A549 (cell line): ENCODE data around the gene ABCA4. TPM values are rescaled to one million over a fixed set of nuclear protein-coding genes. Genes with fewer than 3 reads are reported as not detected.

Experiments
- ATAC-seq, 2 experiments: fragments of 200-7000 bp in 1 of 2; fragments of >200 bp in 1 of 2; cut with Nextera tagmentation in 1 of 2; cut with Tn5 transposase in 1 of 2; 3 replicates each; pipeline versions ENCODE4 v1.8.0 to v1.9.1; 2018 to 2020; ENCODE audit warnings: mild to moderate bottlenecking in 1 of 2, moderate library complexity in 1 of 2
- CTCF ChIA-PET: fragments of 300-600 bp; sonication (Branson Sonifier 250); formaldehyde crosslinking; extraction: SDS; loops from one replicate; lab custom pipeline; 2021; ENCODE audit warnings: antibody characterized with exemption, inconsistent platforms; lab: Yijun Ruan, JAX
- POLR2A ChIA-PET: fragments of 350-600 bp; formaldehyde crosslinking; extraction: SDS; loops from one replicate; lab custom pipeline; 2021; ENCODE audit warnings: antibody characterized with exemption, inconsistent platforms; lab: Yijun Ruan, JAX
- DNase-seq, 2 experiments: peaks; one replicate each; pipeline versions ENCODE4 v3.0.0 to v3.0.0-alpha.2; 2011 to 2016; ENCODE audit warnings: low read depth in 1 of 2, low spot score in 1 of 2
- FAIRE-seq: peaks from 2 replicates; lab custom pipeline; 2011; peaks lifted over from hg19 to GRCh38; lab: Jason Lieb, UNC
- H3K27ac ChIP-seq, 2 experiments: fragments of >200 bp; sonication (Bioruptor Twin); formaldehyde crosslinking; 3 replicates each; pipeline ENCODE4 v1.5.1; 2016 to 2017
- H3K4me1 ChIP-seq: fragments of >200 bp; sonication (Bioruptor Twin); formaldehyde crosslinking; 3 replicates; pipeline ENCODE4 v1.6.1; 2016
- H3K4me2 ChIP-seq: fragments of >200 bp; sonication (Bioruptor Twin); formaldehyde crosslinking; 3 replicates; pipeline ENCODE4 v1.6.1; 2016
- H3K4me3 ChIP-seq: fragments of >200 bp; sonication (Bioruptor Twin); formaldehyde crosslinking; 3 replicates; pipeline ENCODE4 v1.5.1; 2016
- H3K9me3 ChIP-seq: fragments of >200 bp; sonication (Bioruptor Twin); formaldehyde crosslinking; 3 replicates; pipeline ENCODE4 v1.6.1; 2016
- CBX2 ChIP-seq: fragments of 200-600 bp; sonication (generic); IDR thresholded peaks from 2 replicates; pipeline ENCODE4 v1.6.1; 2016; ENCODE audit warnings: low read depth, mild to moderate bottlenecking, borderline replicate concordance
- EHF ChIP-seq: fragments of 250-450 bp; sonication (Bioruptor Pico); IDR thresholded peaks from 2 replicates; pipeline ENCODE4 v1.5.0; 2020; ENCODE audit warnings: mild to moderate bottlenecking
- EHMT2 ChIP-seq: fragments of 200-600 bp; sonication (generic); IDR thresholded peaks from 2 replicates; pipeline ENCODE4 v1.6.1; 2016; ENCODE audit warnings: antibody characterized with exemption, low read depth, mild to moderate bottlenecking, moderate library complexity
- ESRRA ChIP-seq: fragments of 150-350 bp; IDR thresholded peaks from 2 replicates; pipeline ENCODE4 v1.6.1; 2014; ENCODE audit warnings: mild to moderate bottlenecking, low read length, borderline replicate concordance
- FOSB ChIP-seq: fragments of 250-450 bp; sonication (Bioruptor Pico); IDR thresholded peaks from 2 replicates; pipeline ENCODE4 v1.5.0; 2020; ENCODE audit warnings: mild to moderate bottlenecking, moderate library complexity
- FOSL2 ChIP-seq, 2 experiments: fragments of 450-650 bp in 1 of 2; fragments of >200 bp in 1 of 2; sonication (Bioruptor Twin) in 1 of 2; formaldehyde crosslinking; IDR thresholded peaks; 2 replicates each; pipeline versions ENCODE4 v1.5.0 to v1.6.1; 2016 to 2020; ENCODE audit warnings: mild to moderate bottlenecking in 1 of 2, moderate library complexity in 1 of 2
- HEYL ChIP-seq: fragments of 250-450 bp; sonication (Bioruptor Pico); IDR thresholded peaks from 2 replicates; pipeline ENCODE4 v1.8.0; 2021; ENCODE audit warnings: mild to moderate bottlenecking, moderate library complexity
- HMGXB4 ChIP-seq: fragments of 250-450 bp; sonication (Bioruptor Pico); IDR thresholded peaks from 2 replicates; pipeline ENCODE4 v1.5.0; 2021; ENCODE audit warnings: mild to moderate bottlenecking, moderate library complexity, borderline replicate concordance
- HOXB13 ChIP-seq: fragments of 250-450 bp; sonication (Bioruptor Pico); IDR thresholded peaks from 2 replicates; pipeline ENCODE4 v1.5.0; 2020; ENCODE audit warnings: low read depth, mild to moderate bottlenecking, moderate library complexity
- JUN ChIP-seq, 2 experiments: fragments of >200 bp; sonication (Bioruptor Twin); formaldehyde crosslinking; IDR thresholded peaks; 2 replicates in 1 of 2; 3 replicates in 1 of 2; pipeline ENCODE4 v1.6.1; 2016 to 2017
- KDM1A ChIP-seq: fragments of 200-600 bp; sonication (generic); IDR thresholded peaks from 2 replicates; pipeline ENCODE4 v1.6.1; 2016; ENCODE audit warnings: low read depth, mild to moderate bottlenecking
- MAFK ChIP-seq: fragments of 450-650 bp; IDR thresholded peaks from 2 replicates; pipeline ENCODE4 v1.6.1; 2014; ENCODE audit not compliant: partially characterized antibody
- MAZ ChIP-seq: fragments of 150-350 bp; IDR thresholded peaks from 2 replicates; pipeline ENCODE4 v1.6.1; 2014; ENCODE audit warnings: antibody characterized with exemption, low read depth, low read length, borderline replicate concordance
- MYC ChIP-seq: IDR thresholded peaks from 2 replicates; pipeline ENCODE4 v1.6.1; 2012; ENCODE audit warnings: mild to moderate bottlenecking, inconsistent platforms, low read length, improper control_type of control experiment, borderline replicate concordance
- NR3C1 ChIP-seq: fragments of >200 bp; sonication (Bioruptor Twin); formaldehyde crosslinking; IDR thresholded peaks from 3 replicates; pipeline ENCODE4 v1.6.1; 2017
- POLR2A ChIP-seq: IDR thresholded peaks from 2 replicates; pipeline ENCODE4 v1.6.1; 2012; ENCODE audit warnings: mild to moderate bottlenecking, low read length
- POLR2AphosphoS2 ChIP-seq: conservative IDR thresholded peaks from 2 replicates; pipeline ENCODE4 v1.6.1; 2012; ENCODE audit warnings: low read length, improper control_type of control experiment, inconsistent platforms
- RAD21 ChIP-seq, 2 experiments: fragments of >200 bp in 1 of 2; sonication (Bioruptor Twin) in 1 of 2; formaldehyde crosslinking in 1 of 2; IDR thresholded peaks in 1 of 2; conservative IDR thresholded peaks in 1 of 2; 2 replicates in 1 of 2; 3 replicates in 1 of 2; pipeline ENCODE4 v1.6.1; 2012 to 2018; ENCODE audit warnings: inconsistent platforms in 1 of 2
- RARB ChIP-seq: fragments of 250-450 bp; sonication (Bioruptor Pico); IDR thresholded peaks from 2 replicates; pipeline ENCODE4 v1.8.0; 2021; ENCODE audit warnings: mild to moderate bottlenecking, moderate library complexity
- RNF2 ChIP-seq: fragments of 200-600 bp; sonication (generic); IDR thresholded peaks from 2 replicates; pipeline ENCODE4 v1.6.1; 2016; ENCODE audit warnings: low read depth, mild to moderate bottlenecking, antibody characterized with exemption, moderate library complexity, borderline replicate concordance
- ZNF302 ChIP-seq: fragments of 250-450 bp; sonication (Bioruptor Pico); IDR thresholded peaks from 2 replicates; pipeline ENCODE4 v1.9.0; 2021; ENCODE audit warnings: inconsistent platforms, mild to moderate bottlenecking, moderate library complexity
- ZSCAN20 ChIP-seq: fragments of 250-450 bp; sonication (Bioruptor Pico); IDR thresholded peaks from 2 replicates; pipeline ENCODE4 v1.8.0; 2022; ENCODE audit warnings: mild to moderate bottlenecking, moderate library complexity
- WGBS: methylation state at CpG from one replicate; pipeline ENCODE4 v1.1.6; 2017; ENCODE audit errors: missing lambda C conversion rate; 5-methylcytosine and 5-hydroxymethylcytosine counted together
- polyA plus RNA-seq, 4 experiments: library from polyadenylated mRNA; depleted of rRNA in 3 of 4; stranded (reverse); fragments of >200 nt; fragmentation: RNase III in 1 of 4; extraction: RNeasy Plus Mini Kit Qiagen cat#74134 plus additional on column Dnase treatment in 1 of 4; gene quantifications; 2 replicates in 3 of 4; 3 replicates in 1 of 4; pipeline ENCODE4 v1.2.3, GENCODE V29; 2011 to 2017
- TF ChIP-seq, protein P1 (sequence below): fragments of >200 bp; sonication (Bioruptor Twin); formaldehyde crosslinking; IDR thresholded peaks from 3 replicates; pipeline ENCODE4 v1.5.1; 2016
- TF ChIP-seq, protein P2 (sequence below): fragments of >200 bp; sonication (Bioruptor Twin); formaldehyde crosslinking; IDR thresholded peaks from 2 replicates; pipeline ENCODE4 v1.6.1; 2016
- TF ChIP-seq, protein P3 (sequence below): fragments of >200 bp; sonication (Bioruptor Twin); formaldehyde crosslinking; IDR thresholded peaks from 3 replicates; pipeline ENCODE4 v1.6.1; 2016

ABCA4 gene
- polyA plus RNA-seq, 2 of the 4 experiments (the other 2 are of a cell fraction): 0.05 to 0.23 TPM

DNA sequence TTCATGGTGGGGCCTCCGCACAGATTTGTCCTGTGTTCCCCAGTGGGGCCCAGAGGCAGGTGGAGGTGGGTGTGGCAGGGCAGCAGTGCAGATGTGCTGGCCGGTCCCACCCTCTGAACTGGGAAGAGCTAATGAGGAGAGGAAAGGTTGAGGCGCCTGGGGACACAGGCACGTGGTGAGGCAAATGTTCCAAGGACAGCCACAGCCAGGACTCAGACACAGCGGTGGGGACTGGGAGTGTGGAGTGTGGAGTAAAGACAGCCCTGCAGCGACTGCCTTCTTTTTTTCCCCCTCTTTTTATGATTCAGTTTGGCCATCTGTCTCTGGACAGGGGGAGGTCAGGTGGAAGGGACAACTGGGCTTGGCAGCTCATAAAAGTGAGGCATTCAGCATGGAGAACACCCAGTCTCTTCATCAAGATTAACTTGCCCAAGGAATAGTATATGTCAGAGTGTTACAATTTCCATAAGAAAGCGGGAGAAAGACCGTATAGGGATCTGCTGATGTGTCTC lies 107.5 kb downstream of the ABCA4 start:
- TF ChIP-seq HMGXB4: no peak
- TF ChIP-seq RAD21 (conservative IDR thresholded peaks at IDR 0.05 in 1 of 2, IDR thresholded peaks at IDR 0.05 in 1 of 2): no peak
- no peak for TF ChIP-seq ZSCAN20 (CRISPR knock-in tag)
- no peak for TF ChIP-seq RARB (CRISPR knock-in tag)
- TF ChIP-seq NR3C1: no peak
- TF ChIP-seq POLR2AphosphoS2: no peak
- TF ChIP-seq HOXB13 (CRISPR knock-in tag): no peak
- no peak for TF ChIP-seq CBX2
- TF ChIP-seq, protein P1, sequence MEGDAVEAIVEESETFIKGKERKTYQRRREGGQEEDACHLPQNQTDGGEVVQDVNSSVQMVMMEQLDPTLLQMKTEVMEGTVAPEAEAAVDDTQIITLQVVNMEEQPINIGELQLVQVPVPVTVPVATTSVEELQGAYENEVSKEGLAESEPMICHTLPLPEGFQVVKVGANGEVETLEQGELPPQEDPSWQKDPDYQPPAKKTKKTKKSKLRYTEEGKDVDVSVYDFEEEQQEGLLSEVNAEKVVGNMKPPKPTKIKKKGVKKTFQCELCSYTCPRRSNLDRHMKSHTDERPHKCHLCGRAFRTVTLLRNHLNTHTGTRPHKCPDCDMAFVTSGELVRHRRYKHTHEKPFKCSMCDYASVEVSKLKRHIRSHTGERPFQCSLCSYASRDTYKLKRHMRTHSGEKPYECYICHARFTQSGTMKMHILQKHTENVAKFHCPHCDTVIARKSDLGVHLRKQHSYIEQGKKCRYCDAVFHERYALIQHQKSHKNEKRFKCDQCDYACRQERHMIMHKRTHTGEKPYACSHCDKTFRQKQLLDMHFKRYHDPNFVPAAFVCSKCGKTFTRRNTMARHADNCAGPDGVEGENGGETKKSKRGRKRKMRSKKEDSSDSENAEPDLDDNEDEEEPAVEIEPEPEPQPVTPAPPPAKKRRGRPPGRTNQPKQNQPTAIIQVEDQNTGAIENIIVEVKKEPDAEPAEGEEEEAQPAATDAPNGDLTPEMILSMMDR: no peak
- TF ChIP-seq, all 56 proteins: peak for 0
- no peak for FAIRE-seq
- H3K4me2 ChIP-seq: no peak overlapping the region
- H3K9me3 ChIP-seq: no peaks in the 10 kb centered on the region
- 77% methylated on average over 8 of the region's 8 CpGs for WGBS
- H3K27ac ChIP-seq: no peak overlapping the region
- CTCF ChIA-PET: interaction anchor here (0.9 to 7.0 kb wide), 4 partner anchors 8 to 103 kb away, joined by 3 to 40 read pairs (median 8); no protein-coding TSS in a partner anchor
- DNase-seq: no peak
- ATAC-seq: no peak
- H3K4me3 ChIP-seq: no peak overlapping the region
- no peaks in the 10 kb centered on the region for H3K4me1 ChIP-seq
- POLR2A ChIA-PET: no interaction called here

GRCh38 chr1:94012708-94013366 lies 108.1 kb downstream of the ABCA4 start:
- no peak overlapping the region for H3K4me2 ChIP-seq
- POLR2A ChIA-PET: no interaction called here
- no peaks in the 10 kb centered on the region for H3K9me3 ChIP-seq
- CTCF ChIA-PET: interaction anchor here (0.9 to 7.0 kb wide), 5 partner anchors 9 to 323 kb away, joined by 3 to 40 read pairs (median 5); no protein-coding TSS in a partner anchor
- ATAC-seq (no peak), FAIRE-seq (no peak), DNase-seq (no peak)
- H3K4me1 ChIP-seq: no peaks in the 10 kb centered on the region
- H3K27ac ChIP-seq: no peak overlapping the region
- 76% methylated on average over 18 of the region's 19 CpGs for WGBS
- no peak for TF ChIP-seq ZNF302
- TF ChIP-seq, protein P2, sequence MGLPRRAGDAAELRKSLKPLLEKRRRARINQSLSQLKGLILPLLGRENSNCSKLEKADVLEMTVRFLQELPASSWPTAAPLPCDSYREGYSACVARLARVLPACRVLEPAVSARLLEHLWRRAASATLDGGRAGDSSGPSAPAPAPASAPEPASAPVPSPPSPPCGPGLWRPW: no peak
- no peak for TF ChIP-seq FOSL2 (IDR thresholded peaks at IDR 0.05)
- no peak for TF ChIP-seq FOSL2 (CRISPR knock-in tag; IDR thresholded peaks at IDR 0.05)
- H3K4me3 ChIP-seq: no peak overlapping the region

GRCh38 chr1:94011709-94012595 lies 109.0 kb downstream of the ABCA4 start:
- no peak for FAIRE-seq
- Histone ChIP-seq H3K4me2 (no peak overlapping the region), H3K4me1 (no peaks in the 10 kb centered on the region), H3K4me3 (no peak overlapping the region), H3K9me3 (no peaks in the 10 kb centered on the region), H3K27ac (no peak overlapping the region)
- no peak for DNase-seq
- CTCF ChIA-PET: interaction anchor here (1.5 to 7.0 kb wide), 4 partner anchors 10 to 324 kb away, joined by 4 to 40 read pairs (median 9); no protein-coding TSS in a partner anchor
- ATAC-seq: no peak
- WGBS: 76% methylated on average over 5 of the region's 6 CpGs
- POLR2A ChIA-PET: no interaction called here
- TF ChIP-seq MYC (no peak), POLR2AphosphoS2 (no peak), ESRRA (no peak), KDM1A (no peak), RNF2 (no peak), POLR2A (no peak), EHF (CRISPR knock-in tag) (no peak), JUN (IDR thresholded peaks at IDR 0.05) (no peak), CBX2 (no peak), MAFK (no peak), EHMT2 (no peak), FOSB (CRISPR knock-in tag) (no peak), HEYL (no peak), MAZ (no peak)
- TF ChIP-seq, protein P3, sequence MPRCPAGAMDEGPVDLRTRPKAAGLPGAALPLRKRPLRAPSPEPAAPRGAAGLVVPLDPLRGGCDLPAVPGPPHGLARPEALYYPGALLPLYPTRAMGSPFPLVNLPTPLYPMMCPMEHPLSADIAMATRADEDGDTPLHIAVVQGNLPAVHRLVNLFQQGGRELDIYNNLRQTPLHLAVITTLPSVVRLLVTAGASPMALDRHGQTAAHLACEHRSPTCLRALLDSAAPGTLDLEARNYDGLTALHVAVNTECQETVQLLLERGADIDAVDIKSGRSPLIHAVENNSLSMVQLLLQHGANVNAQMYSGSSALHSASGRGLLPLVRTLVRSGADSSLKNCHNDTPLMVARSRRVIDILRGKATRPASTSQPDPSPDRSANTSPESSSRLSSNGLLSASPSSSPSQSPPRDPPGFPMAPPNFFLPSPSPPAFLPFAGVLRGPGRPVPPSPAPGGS: no peak
